ENCODE results near the gene RDX.
"Not testable (repeated sequence)": the region's sequence is repeated elsewhere in the genome, so short reads cannot be mapped to it uniquely, and the experiment has no call there.

RDX gene

GRCh38 chr11:110269996-110270395 lies 26.4 kb downstream of the RDX start:
- no peak for DNase-seq

DNA sequence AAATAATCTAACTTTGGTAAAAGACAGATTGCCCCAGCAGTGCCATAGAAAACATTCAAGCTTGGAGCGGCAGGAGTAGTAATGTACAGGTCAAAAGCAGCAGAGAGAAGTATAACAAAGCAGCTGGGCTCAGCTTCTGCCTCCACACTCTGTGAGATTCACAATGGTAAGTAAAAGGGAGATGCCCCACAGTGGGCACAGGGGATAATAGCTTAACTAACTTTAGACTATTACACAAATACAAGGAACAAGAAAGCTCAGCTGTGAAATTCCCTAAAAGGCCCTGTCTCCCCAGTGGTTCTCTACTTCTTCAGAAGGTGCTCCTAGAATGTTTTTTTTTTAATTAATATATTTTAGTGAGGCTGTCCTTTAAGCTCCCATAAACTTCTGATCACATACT lies 28.0 kb downstream of the RDX start:
- DNase-seq: no peak

GRCh38 chr11:110262072-110262403 lies 34.4 kb downstream of the RDX start:
- no peak for DNase-seq

- DNase-seq: no peak
These were observed 35.0 kb downstream of the RDX start for GRCh38 chr11:110261195-110262071.

DNA sequence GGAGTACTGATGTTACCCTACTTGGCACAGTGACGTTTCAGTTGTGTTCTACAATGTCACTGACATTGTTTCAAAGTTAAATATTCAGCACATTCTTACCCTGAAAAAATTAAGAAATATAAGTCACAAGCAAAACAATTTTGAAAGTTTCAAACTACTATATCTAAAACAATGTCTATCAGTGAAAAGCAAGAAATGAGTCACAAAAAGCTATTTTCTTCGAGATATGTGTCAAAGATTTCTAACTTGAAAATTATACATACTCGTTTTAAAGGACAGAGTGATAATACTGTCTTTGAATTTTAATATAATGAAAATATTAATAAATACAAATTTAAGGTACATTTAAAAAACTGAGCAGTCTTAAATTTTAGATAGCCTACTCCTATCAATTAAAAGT lies 42.9 kb downstream of the RDX start:
- DNase-seq: no peak

DNA sequence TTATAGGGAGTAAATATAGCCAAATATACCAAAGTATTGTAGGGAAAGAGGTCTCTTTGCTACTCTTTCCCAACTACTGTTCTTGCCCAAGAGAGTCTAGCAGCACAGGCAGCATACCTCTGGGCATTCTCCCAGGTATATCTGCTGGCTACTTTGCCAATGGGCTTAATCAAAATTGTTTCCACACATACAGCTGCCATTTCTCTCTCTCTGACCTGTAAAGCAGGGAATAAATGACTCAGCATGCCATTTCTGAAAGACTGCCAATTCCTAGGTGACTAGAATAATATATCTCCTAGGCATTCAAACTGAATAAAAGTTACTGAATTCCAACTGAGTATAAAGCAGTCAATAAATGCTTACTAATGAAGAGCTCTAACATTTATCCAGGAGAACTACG lies 44.6 kb downstream of the RDX start:
- DNase-seq: peak in 1 of 2 experiments; percentile 10

GRCh38 chr11:110250168-110250567 lies 46.2 kb downstream of the RDX start:
- no peak for DNase-seq

DNA sequence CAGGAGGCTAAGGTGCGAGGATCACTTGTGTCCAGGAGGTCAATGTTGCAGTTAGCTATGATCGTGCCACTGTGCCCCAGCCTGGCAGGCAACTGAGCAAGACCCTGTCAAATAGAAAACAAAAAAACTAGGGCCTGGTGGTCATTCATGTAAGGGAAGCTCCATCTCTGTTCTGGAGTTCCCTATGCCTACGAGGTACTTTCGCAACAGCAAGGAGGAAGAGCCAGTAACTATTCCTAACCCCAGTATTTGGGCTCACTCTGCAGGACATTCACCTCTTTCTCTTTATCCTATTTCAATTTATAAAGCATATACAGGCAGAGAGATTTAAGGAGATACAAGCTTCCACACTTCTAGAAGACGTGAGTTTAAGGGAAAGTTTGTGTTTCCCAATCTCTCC lies 46.6 kb downstream of the RDX start:
- no peak for DNase-seq

DNA sequence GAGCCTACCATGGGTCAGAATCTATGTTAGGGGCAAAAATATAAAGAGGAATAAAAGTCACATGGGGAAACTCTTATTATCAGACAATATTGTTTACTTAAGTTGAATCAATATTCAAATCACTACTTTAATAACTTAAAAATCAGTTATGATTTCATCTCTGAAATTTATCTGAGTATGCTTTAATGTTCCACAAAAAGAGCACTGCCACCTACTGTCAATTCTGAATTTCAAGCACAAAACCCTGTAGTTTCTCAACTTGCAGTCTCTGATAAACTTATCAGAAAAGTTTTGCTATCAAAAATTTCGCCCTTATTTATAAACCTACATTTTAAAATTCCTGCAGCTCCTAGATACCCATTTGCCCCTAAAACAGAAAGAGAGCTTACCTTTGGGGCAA lies 47.3 kb downstream of the RDX start:
- no peak for DNase-seq

DNA sequence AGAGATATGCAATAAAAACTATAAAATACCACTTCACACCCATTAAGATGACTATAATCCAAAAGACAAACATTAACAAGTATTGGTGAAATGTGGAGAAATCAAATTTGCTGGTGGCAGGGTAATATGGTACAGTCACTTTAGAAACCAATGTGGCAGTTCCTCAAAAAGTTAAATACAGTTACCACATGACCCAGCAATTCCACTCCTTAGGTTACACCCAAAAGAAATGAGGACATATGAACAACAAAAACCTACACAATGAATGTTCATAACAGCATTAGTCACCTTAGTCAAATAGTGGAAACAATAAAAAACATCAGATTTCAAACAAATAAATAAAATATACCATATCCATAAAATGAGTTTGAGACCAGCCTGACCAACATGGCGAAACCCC lies 52.6 kb downstream of the RDX start:
- DNase-seq: no peak

DNA sequence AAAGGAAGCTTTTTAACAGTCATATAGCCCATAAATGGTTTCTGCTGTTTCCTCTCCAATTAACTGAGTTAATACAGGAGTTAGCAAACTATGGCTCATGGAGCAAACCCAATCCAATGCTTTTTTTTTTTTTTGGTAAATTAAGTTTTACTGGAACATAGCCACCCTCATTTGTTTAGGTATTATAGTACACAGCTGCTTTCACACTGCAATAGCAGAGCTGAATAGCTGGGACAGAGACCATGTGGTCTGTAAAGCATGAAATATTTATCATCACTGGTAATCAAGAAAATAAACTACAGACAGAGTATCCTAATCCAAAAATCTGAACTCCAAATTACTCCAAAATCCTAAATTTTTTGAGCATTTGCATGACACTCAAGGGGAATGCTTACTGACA lies 53.7 kb downstream of the RDX start:
- DNase-seq: no peak

DNA sequence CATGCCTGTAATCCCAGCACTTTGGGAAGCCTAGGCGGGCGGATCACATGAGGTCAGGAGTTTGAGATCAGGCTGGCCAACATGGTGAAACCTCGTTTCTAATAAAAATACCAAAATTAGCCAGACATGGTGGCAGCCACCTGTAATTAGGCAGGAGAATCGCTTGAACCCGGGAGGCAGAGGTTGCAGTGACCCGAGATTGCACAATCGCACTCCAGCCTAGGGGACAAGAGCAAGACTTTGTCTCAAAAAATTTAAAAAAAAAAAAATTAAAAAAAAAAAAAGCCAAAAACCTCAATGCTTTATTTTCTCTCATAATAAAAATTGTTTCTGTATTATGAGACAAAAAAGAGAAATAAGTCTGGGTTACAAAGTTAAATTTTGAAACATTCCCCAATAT lies 54.2 kb downstream of the RDX start:
- DNase-seq: no peak

GRCh38 chr11:110235966-110236365 lies 60.4 kb downstream of the RDX start:
- DNase-seq: no peak

DNA sequence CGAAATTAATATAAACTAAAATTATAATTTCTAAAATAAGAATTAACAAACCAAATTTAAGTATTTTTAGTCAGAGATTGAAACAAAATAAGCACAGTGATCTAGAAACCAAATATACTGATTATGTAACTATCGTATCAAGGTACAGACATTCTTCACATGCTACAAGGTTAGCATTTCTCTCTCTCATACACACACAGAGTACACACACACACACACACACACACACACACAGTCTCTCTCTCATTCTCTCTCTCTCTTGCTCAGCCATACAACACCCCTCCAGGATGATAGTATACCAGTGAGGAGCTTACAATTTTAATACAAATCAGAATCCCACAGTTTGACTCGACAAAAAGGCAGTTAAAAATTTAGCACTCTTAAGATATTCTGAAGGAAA lies 66.0 kb downstream of the RDX start:
- DNase-seq: no peak

- DNase-seq: no peak
These were observed 77.2 kb downstream of the RDX start for GRCh38 chr11:110219006-110219785.

- DNase-seq: no peak
These were observed 78.5 kb downstream of the RDX start for GRCh38 chr11:110217936-110218335.

DNA sequence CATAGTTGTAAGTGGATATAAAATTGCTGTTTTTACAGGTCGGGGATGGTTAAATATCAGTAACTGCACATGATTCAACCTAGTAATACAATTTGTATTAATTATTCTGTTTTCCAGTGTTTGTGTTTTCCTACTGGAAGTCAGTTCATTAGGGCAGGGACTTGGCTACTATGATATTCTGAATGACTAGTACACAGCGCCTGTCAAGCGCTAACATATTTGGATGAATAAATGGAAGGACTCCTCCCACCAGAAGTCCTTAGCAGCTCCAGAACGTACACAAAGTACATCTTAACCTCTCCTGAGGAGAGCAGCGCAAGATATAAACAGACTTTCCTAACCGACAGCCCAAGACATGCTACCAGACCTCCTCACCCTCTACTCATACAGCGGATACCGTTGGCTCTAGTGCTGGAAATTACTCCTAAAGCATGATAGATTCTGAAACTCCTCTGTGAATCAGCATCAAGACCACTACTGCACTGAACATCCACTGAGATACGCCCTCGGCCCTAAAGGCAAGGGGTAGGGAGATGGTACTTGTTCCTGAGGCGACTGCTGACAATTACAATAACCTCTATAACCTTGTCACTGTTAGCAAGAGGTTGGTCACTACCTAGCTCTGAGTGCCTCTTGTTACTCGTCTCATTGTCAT lies 79.1 kb downstream of the RDX start:
- no peak for DNase-seq

DNA sequence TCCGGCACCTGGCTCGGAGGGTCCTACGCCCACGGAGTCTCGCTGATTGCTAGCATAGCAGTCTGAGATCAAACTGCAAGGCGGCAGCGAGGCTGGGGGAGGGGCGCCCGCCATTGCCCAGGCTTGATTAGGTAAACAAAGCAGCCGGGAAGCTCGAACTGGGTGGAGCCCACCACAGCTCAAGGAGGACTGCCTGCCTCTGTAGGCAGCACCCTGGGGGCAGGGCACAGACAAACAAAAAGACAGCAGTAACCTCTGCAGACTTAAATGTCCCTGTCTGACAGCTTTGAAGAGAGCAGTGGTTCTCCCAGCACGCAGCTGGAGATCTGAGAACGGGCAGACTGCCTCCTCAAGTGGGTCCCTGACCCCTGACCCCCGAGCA lies 87.1 kb downstream of the RDX start:
- not testable (repeated sequence) for DNase-seq

DNA sequence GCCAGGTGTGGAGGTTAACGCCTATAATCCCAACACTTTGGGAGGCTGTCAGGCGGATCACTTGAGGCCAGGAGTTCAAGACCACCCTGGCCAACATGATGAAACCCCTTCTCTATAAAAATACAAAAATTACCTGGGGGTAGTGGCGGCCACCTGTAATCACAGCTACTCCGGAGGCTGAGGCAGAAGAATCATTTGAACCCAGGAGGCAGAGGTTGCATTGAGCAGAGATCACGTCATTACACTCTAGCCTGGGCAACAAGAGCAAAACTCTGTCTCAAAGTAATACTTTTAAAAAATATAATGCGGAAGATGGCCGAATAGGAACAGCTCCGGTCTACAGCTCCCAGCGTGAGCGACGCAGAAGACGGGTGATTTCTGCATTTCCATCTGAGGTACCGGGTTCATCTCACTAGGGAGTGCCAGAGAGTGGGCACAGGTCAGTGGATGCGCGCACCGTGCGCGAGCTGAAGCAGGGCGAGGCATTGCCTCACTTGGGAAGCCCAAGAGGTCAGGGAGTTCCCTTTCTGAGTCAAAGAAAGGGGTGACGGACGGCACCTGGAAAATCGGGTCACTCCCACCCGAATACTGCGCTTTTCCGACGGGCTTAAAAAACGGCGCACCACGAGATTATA lies 87.6 kb downstream of the RDX start:
- DNase-seq: not testable (repeated sequence)

DNA sequence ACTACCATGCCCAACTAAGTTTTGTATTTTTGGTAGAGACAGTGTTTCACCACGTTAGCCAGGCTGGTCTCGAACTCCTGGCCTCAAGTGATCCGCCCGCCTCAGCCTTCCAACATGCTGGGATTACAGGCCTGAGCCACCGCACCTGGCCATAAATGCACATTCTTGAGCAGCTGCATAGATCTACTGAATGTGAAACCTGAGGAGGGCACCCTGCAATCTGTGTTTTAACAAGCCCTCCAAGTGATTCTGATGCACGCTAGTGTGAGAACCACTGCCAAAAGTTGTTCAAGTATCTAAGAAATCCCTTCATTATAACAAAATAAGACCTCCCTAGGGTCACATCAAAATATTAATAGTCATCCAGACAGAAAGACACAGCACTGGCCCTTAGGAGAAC lies 89.3 kb downstream of the RDX start:
- no peak for DNase-seq

DNA sequence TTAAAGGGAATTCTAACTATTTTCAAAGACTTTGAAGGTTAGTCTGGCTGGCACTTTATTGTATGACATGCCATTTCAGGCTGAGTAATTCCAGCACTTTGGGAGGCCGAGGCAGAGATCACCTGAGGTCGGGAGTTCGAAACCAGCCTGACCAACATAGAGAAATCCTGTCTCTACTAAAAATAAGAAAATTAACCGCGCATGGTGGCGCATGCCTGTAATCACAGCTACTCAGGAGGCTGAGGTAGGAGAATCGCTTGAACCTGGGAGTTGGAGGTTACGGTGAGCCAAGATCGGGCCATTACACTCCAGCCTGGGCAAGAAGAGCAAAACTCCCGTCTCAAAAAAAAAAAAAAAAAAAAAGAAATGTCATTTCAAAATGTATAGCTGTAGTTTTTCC lies 95.6 kb downstream of the RDX start:
- DNase-seq: no peak

DNA sequence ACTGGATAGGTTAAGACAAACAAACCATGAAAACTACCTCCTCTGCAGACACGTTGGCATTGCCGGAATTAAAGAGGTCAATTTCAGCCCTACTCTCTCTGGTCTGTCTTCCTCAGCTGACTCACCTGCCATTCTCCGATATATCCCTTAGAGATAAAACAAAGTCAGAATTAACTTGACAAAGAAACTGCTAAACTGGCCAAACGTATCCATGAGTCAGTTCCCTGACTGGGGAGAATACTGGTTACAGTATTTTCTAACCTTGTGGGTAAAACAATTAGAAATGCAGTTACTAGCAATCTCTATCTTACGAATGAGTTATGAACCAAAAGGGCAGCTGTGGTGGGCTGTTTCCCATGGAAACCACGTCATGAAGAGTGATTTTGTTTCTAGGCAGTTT lies 96.2 kb downstream of the RDX start:
- no peak for DNase-seq

DNA sequence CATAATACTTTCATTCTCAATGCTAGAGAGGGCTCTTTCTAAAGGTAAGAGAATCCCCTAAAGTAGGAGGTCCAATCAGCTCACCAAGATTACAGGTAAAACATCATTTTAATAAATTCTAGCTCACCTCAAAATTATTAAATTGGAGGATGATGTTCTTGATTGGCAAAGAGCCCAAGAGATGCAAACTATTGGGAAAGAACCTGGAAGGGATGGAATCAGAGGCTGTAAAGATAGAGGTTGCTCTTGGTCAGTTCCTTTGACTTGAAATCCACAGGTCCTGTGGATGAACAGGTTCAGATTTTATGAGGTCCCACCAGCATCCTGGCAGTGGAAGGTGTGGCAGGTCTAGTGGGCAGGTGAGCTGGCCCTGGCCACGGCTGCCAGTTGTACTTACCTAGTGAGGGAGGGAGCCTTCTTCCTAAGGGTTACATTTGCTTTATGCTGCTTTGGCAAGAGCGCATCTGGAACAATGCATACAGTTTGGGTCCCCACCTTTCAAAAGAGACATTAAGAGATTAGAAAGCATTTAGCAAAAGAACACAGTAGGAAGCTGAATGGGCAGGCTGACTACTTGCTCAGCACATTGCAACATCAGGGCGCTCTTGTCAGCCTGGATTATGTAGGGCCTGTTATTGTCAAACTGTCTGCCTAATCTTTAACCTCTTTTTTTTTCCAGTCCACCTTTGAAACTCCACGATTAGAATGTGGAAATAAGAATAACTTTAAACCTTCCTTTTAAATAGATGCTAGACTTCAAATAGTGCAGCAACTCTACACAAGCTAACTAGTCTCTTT lies 97.0 kb downstream of the RDX start:
- DNase-seq: no peak

Data from NCI-H446 (cell line).